Stomach (tissue), 4 donors: Measurements from ENCODE around the gene UBL3.

ENCODE experiments used
- CTCF ChIP-seq, 7 experiments: fragments of 450-650 bp in 4 of 7; fragments of 200-600 bp in 3 of 7; sonication (generic) in 3 of 7; IDR thresholded peaks; one replicate each; pipeline ENCODE4 v1.5.1; 2016 to 2019; ENCODE audit warnings: antibody characterized with exemption in 7 of 7, control low read depth in 2 of 7, mild to moderate bottlenecking in 1 of 7
- EP300 ChIP-seq: sonication (generic); formaldehyde crosslinking; IDR thresholded peaks from one replicate; pipeline ENCODE4 v1.6.1; 2017; ENCODE audit warnings: antibody characterized with exemption
- POLR2A ChIP-seq, 4 donors: fragments of 450-650 bp; IDR thresholded peaks; one replicate each; pipeline ENCODE4 v1.6.1; 2016; ENCODE audit warnings: antibody characterized with exemption in 4 of 4, control low read depth in 2 of 4, mild to moderate bottlenecking in 1 of 4, moderate library complexity in 1 of 4
- POLR2AphosphoS5 ChIP-seq, 3 donors: sonication (generic); formaldehyde crosslinking; IDR thresholded peaks; one replicate each; pipeline ENCODE4 v1.6.1; 2016; ENCODE audit warnings: antibody characterized with exemption in 3 of 3

GRCh38 chr13:29760544-29760943, 89.9 kb downstream of the UBL3 start:
- TF ChIP-seq CTCF (IDR thresholded peaks at IDR 0.05) (no peak), EP300 (no peak), POLR2A (IDR thresholded peaks at IDR 0.05) (no peak), POLR2AphosphoS5 (IDR thresholded peaks at IDR 0.05) (no peak)
